KOPT-K1 (cell line): ENCODE measurements around the gene RPL15.

ENCODE experiments used
- H3K27ac ChIP-seq: fragments of 200-600 bp; sonication (generic); 2 replicates; pipeline ENCODE4 v1.5.1; 2016; ENCODE audit warnings: antibody characterized with exemption, mild to moderate bottlenecking, low read depth, low read length; ENCODE audit not compliant: poor library complexity, severe bottlenecking
- H3K36me3 ChIP-seq: fragments of 200-600 bp; sonication (generic); 2 replicates; pipeline ENCODE4 v1.5.1; 2017; ENCODE audit warnings: antibody characterized with exemption, mild to moderate bottlenecking, low read length, moderate library complexity; ENCODE audit not compliant: insufficient read depth
- H3K9me3 ChIP-seq: fragments of 200-600 bp; sonication (generic); 2 replicates; pipeline ENCODE4 v1.5.1; 2017; ENCODE audit warnings: antibody characterized with exemption, low read length, mild to moderate bottlenecking; ENCODE audit not compliant: insufficient read depth, poor library complexity, severe bottlenecking

The RPL15 gene

DNA sequence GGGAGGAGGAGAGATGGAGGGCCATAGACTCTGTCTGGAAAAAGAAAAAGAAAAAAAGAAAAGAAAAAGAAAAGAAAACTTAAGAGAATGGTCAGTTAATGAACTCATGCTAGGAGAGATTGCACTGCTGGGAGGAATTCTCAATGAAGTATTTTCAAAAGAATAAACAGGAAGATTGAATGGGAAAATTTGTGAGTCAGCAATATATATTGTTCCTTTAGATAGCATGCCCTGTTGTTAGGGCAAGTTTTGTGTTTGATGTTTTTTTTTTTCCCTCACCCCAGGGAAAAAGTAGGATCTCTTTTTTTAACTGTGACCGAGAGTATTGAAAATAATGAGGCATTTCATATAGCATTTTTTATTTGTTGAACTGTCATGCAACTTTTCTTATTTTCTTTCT, 20.4 kb downstream of the RPL15 start:
- Histone ChIP-seq H3K27ac (no peak overlapping the region), H3K36me3 (no peaks in the 10 kb centered on the region), H3K9me3 (no peaks in the 10 kb centered on the region)

DNA sequence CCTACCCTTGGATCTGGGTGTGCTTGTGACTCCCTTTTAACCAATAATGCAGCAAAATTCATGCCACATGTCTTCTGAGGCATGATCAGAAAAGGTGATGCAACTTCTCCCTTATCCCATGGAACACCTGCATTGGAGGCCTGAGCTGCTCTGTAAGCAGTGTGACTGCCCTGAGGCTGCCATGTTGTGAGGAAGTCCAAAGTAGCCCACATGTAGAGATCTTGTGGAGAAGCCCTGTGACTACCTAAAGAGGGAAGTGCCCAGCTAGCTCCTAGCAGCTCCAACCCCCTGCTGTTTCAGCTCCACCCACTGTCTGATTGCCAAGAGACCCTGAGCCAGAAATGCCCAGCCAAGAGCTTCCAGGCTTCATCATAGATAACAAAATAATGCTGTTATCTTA, 21.8 kb downstream of the RPL15 start:
- Histone ChIP-seq H3K36me3 (no peaks in the 10 kb centered on the region), H3K9me3 (no peaks in the 10 kb centered on the region), H3K27ac (no peak overlapping the region)

DNA sequence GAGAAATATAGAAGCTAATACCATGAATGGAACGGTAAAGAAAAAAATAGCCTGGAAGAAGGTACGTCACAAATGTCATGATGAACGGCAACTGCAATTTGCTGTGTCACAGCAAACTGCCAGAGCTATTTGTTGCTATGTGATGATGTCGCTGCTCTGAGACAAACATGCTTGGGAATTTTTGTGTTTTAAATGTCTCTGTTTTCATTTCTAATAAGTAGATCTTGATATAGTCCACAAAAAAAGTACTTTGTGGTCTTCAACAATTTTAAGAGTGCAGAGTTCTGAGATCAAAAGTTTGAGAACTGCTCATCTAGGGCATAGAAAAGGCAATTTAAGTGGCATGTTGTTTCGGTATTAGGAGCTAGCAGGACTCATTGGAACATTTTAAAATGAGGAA, 23.8 kb downstream of the RPL15 start:
- H3K9me3 ChIP-seq: no peaks in the 10 kb centered on the region
- no peaks in the 10 kb centered on the region for H3K36me3 ChIP-seq
- H3K27ac ChIP-seq: no peak overlapping the region

DNA sequence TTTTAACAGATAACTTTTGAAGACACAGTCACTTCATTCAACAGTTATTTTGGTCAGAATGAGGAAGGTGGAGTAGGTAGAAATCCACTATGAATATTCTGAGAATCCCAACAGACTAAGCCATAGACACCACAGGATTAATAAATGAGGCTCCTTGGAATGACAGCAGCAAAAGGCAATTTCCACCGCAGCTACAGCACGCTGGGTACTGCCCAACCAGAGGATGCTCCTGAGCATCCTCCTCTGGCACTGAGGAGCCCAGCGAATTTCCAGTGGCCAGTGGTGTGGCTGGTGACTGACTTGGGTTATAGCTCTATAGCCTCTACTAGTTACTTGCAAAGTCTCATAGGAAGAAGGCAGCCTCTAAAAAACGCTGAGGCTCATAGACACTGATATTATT, 24.5 kb downstream of the RPL15 start:
- H3K36me3 ChIP-seq: no peaks in the 10 kb centered on the region
- H3K27ac ChIP-seq: no peak overlapping the region
- no peaks in the 10 kb centered on the region for H3K9me3 ChIP-seq

DNA sequence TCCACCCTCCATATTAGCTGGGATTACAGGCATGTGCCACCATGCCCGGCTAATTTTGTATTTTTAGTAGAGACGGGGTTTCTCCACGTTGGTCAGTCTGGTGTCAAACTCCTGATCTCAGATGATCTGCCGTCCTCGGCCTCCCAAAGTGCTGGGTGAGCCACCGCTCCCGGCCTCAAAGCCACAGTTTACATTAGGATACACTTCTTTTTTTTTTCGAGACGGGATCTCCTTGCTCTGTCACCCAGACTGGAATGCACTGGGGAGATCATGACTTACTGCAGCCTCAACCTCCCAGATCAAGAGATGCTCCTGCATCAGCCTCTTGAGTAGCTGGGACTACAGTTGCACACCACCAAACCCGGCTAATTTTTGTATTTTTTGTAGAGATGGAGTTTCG, 25.6 kb downstream of the RPL15 start:
- no peaks in the 10 kb centered on the region for H3K9me3 ChIP-seq
- H3K27ac ChIP-seq: no peak overlapping the region
- no peaks in the 10 kb centered on the region for H3K36me3 ChIP-seq

DNA sequence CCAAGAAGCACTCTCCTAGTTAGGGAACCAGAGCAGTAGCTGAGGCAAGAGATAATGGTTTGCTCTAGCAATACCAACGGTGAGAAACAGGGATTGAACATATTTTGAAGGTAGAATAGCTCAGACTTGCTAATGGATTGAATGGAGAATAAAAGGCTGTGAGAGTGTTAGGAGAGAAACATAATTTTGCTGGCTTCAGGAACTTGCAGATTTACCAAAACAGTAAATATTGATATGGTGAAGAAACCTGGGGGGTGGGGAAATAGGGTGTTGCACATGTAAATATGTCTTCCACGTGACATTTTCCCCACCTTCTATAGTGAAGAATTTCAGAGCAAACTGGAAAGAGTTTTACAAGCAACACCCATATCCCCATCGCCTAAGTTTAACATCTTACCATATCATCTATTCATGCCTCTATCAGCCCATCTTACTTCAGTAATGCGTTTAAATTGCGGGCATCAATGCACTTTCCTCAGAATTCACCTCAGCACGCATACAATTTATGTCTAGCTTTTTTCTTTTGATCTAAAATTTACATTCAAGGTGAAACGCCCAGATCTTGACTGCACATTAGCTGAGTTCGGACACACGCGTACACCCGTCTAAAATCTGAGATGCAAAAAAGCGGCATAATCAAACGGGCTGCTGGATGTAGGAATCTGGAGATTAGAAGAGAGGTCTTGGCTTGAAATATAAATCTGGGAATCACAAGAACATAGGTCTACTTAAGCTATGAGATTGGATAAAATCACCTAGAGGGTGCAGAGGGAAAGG, 27.3 kb downstream of the RPL15 start:
- Histone ChIP-seq H3K36me3 (no peaks in the 10 kb centered on the region), H3K9me3 (no peaks in the 10 kb centered on the region), H3K27ac (no peak overlapping the region)

DNA sequence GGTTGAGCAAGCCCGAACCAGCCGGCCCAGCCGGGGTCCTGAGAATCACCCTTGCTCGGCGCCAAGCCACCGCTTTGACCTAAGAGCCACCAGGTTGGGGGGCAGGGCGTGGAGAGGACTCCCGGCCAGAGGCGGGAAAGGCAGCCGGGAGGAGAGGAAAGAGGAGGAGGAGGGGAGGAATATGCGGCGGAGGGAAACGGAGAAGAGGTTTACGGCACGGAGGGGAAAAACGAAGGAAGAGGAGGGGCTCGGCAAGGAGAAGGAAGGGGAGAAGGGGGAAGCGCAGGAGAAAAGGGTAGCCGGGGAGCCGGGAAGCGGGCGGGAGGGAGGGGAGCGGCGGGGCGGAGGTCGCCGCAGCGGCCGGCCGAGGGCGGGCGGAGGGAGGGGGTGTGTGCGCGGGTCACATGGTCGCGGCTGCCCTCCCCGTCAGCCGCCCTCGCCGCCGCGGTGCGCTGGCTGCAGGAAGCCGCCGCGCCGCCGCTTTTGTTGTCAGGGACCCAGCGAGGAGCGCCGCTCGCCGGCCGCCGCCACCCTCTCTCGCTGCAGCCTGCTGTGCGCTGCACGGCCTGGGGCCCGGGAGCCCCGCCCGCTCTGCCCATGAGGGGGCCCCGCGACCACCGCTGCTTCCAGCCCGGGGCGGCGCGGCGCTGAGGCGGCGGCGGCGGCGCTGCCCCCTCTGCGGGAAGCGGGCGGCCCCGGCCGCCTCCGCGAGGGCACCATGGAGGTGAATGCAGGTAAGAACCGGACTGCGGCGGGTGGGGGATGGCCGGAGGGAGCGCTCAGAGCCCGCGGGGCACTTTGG, 28.1 kb downstream of the RPL15 start, which contains the start of gene NR1D2:
Gene NR1D2 (plus strand): TSS at position 426 of the 802 bp plus-strand sequence. CDS start 293 bp downstream, at position 719.
- H3K27ac ChIP-seq: peak within 1 kb of the TSS; percentile 66
- H3K36me3 ChIP-seq: no peaks in the 10 kb centered on the region
- no peaks in the 10 kb centered on the region for H3K9me3 ChIP-seq

DNA sequence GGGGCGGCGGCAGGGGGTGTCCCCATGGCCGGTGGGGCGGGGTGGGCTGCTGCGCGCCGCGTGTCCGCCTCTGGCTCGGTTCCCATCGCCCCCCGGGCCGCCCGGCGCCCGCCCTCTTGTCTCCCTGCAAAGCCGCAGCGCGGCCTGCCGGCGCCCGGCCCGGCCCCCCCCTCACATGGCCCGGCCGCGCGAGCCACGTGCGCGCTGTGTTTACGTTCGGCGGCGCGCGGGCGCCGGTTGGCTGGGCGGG, 28.7 kb downstream of the RPL15 start:
- Histone ChIP-seq H3K36me3 (no peaks in the 10 kb centered on the region), H3K27ac (no peak overlapping the region), H3K9me3 (no peaks in the 10 kb centered on the region)

DNA sequence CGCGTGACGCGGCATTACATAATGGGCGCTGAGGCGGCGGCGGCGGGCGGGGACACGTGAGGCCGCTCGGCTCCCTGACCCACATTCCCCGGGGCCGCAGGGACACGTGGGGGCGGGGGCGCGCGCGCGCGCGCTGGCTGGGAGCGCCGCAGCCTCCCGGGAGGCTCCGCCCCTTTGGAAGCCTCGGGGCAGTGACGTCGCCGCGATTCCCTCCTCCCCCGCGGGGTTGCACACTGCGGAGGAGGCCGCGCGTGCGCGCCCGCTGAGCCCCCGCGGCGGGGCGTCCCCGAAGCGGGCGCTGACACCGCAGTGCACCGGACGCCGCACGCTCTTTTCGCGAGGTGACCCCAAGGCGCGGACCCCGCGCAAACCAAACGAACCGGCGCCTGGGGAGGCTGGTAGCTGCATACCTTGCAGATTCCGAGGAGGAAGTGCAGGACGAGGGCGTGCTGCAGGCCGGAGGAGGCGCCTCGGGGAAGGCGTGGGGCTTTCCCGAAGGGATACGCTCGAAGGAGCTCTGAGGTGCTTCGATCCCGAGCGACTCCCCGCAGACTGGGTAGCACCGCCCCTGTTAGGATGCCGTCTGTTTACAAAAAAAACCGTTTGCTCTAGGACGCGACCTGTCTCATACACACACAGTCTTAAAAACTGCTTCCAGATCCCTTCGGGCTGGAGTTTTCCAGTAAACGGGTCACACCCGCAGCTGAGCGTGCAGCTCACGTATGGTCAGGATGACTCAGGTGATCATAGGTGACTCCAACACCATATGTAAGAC, 29.2 kb downstream of the RPL15 start:
- peak overlapping the region; percentile 66 for H3K27ac ChIP-seq
- H3K9me3 ChIP-seq: no peaks in the 10 kb centered on the region
- no peaks in the 10 kb centered on the region for H3K36me3 ChIP-seq

DNA sequence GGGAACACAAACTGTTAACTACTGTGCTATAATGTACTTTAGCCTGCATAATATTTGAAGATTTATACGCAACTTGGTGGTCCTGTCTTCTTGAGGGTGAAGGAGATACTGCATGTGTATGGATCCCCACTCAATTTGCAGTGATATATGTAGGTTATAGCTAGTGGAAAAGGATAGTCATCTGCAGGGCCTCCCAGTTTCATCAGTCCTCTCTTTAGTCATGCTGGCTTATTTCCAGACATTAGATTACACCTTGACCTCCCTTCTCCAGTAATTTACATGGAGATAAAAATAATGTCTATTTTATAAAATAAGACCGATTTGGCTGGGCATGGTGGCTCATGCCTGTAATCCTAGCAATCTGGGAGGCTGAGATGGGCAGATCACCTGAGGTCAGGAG, 31.8 kb downstream of the RPL15 start:
- Histone ChIP-seq H3K27ac (no peak overlapping the region), H3K36me3 (no peaks in the 10 kb centered on the region), H3K9me3 (no peaks in the 10 kb centered on the region)

DNA sequence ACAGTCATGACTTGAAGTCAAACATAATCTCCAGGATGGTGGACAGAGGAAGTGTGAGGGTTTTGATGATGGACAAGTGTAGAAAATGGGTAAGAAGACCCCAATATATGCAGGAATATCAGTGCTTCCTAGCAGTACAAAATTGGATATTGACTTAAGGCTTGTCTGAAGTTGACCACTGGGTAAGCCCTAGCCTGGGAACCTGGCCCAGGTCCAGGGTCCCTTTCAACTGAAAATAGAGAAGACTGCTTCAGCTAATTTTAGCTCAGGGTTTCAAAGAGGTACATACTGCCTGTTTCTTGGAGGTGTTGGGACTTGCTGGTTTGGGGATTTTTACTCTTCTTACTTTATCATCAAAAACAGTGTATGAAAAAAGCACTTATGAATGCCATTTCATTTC, 32.9 kb downstream of the RPL15 start:
- no peaks in the 10 kb centered on the region for H3K9me3 ChIP-seq
- H3K36me3 ChIP-seq: no peaks in the 10 kb centered on the region
- H3K27ac ChIP-seq: peak overlapping the region; percentile 16

DNA sequence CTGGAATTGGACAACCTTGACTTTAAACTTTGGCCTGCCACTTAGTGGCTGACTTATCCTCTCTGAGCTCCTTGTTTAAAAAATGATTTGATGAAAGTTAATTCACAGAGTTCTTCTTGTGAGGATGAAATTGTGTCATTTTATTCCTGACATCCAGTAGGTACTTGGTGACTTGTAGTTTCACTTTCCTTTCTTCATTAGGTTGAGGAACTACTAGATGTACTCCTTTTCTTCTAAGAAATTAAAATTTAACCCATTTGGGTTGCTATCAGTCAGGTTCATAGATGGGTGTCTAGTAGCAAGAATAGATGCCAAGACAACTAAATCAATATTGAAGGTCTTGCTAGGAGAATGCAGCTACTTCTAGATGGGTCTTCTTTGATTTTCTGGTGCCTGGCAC, 33.4 kb downstream of the RPL15 start:
- Histone ChIP-seq H3K36me3 (no peaks in the 10 kb centered on the region), H3K9me3 (no peaks in the 10 kb centered on the region), H3K27ac (peak overlapping the region; percentile 16)

DNA sequence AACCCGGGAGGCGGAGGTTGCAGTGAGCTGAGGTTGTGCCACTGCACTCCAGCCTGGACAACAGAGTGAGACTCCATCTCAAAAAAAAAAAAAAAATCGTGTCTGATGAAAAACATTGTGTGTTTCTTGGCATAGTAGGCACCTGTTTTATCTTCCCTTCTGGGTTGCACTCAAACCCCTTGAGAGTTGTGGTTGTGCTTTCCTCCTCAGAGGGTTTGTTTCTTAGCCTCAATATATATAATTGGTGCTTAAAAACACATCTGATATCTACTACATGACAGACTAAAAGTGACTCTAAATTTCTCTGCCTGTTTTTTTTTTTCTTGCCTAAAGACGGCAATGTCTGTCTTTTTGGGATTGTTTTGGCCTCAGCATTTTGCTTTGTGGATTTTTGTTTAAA, 35.7 kb downstream of the RPL15 start:
- H3K9me3 ChIP-seq: no peaks in the 10 kb centered on the region
- H3K27ac ChIP-seq: no peak overlapping the region
- no peaks in the 10 kb centered on the region for H3K36me3 ChIP-seq

DNA sequence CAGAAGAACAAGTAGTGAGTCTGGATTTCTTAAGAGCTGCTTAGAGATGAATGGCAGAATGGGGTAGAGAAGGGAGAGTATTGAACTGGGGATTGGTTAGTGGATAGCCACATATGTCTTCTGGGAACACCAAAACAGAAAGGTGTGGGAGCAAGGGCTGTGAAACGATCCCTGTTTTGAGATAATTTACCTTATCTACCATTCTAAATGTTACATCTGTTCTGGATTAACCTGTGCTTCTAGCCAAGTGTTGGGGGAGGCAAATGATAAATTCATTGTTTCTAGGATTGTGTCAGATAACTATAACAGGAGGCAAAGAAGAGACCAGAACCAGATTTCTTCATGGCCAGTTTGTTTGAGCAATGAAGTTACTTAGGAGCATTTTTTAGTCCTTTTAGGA, 36.6 kb downstream of the RPL15 start:
- Histone ChIP-seq H3K9me3 (no peaks in the 10 kb centered on the region), H3K27ac (no peak overlapping the region), H3K36me3 (no peaks in the 10 kb centered on the region)

DNA sequence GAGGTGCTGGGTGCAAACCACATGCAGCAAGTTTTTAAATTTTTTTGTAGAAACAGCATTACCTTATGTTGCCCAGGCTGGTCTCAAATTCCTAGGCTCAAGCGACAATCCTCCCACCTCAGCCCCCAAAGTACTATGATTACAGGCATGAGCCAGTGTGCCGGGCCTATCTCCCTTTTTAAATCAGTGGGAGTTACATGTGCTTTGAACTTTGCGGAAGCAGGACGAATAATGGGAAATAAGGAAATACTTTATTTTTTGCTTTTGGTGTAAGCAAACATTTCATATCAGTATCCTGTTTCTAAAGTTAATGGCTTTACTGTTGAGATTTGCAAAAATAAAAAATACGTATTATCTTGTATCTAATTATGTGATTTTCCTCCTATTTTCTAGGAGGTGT, 37.2 kb downstream of the RPL15 start:
- Histone ChIP-seq H3K27ac (no peak overlapping the region), H3K36me3 (no peaks in the 10 kb centered on the region), H3K9me3 (no peaks in the 10 kb centered on the region)
